Cardiac muscle cell (in vitro differentiated cells and primary cell): ENCODE data around the gene ARID5B. TPM values are rescaled to one million over a fixed set of nuclear protein-coding genes. Genes with fewer than 3 reads are reported as not detected.
A peak's percentile ranks its signal among the peaks of the same experiment; 100 is the strongest.

ENCODE experiments used
- DNase-seq, 2 donors: peaks; one replicate each; pipeline versions ENCODE4 v3.0.0 to v3.0.0-alpha.2; 2010 to 2017; ENCODE audit warnings: low read depth in 1 of 2, low spot score in 1 of 2
- H3K27ac ChIP-seq: fragments of 200-600 bp; sonication (generic); 2 replicates; pipeline ENCODE4 v1.5.1; 2016
- H3K27me3 ChIP-seq: fragments of 200-600 bp; sonication (generic); 2 replicates; pipeline ENCODE4 v1.6.0; 2016; ENCODE audit warnings: control low read depth
- H3K36me3 ChIP-seq: fragments of 200-600 bp; sonication (generic); 2 replicates; pipeline ENCODE4 v1.5.1; 2016; ENCODE audit warnings: control low read depth
- H3K4me1 ChIP-seq: fragments of 200-600 bp; sonication (generic); 2 replicates; pipeline ENCODE4 v1.8.1; 2017; ENCODE audit warnings: low read depth, mild to moderate bottlenecking, mixed run types
- H3K4me3 ChIP-seq: fragments of 200-600 bp; sonication (generic); 2 replicates; pipeline ENCODE4 v1.5.1; 2016; ENCODE audit warnings: mild to moderate bottlenecking
- H3K9me3 ChIP-seq: fragments of 200-600 bp; sonication (generic); 2 replicates; pipeline ENCODE4 v1.5.1; 2017; ENCODE audit warnings: low read depth, mild to moderate bottlenecking, control low read depth
- polyA plus RNA-seq: library from polyadenylated mRNA; unstranded; fragments of >200 nt; fragmentation: Nextera tagmentation; extraction: Ambion mirVana; gene quantifications from 2 replicates; pipeline ENCODE4 v1.2.1, GENCODE V29; 2016
- total RNA-seq: library from RNA; depleted of rRNA; stranded (reverse); fragments of >200 nt; gene quantifications from 2 replicates; pipeline ENCODE4 v1.2.3, GENCODE V29; 2016
- TF ChIP-seq, protein P1 (sequence below): IDR thresholded peaks from 2 replicates; pipeline ENCODE4 v1.5.1; 2012; ENCODE audit warnings: low read depth, mild to moderate bottlenecking, low read length

Gene ARID5B
- total and polyA plus RNA-seq, 2 experiments from 2014 or later: 4.9 to 7.8 TPM

DNA sequence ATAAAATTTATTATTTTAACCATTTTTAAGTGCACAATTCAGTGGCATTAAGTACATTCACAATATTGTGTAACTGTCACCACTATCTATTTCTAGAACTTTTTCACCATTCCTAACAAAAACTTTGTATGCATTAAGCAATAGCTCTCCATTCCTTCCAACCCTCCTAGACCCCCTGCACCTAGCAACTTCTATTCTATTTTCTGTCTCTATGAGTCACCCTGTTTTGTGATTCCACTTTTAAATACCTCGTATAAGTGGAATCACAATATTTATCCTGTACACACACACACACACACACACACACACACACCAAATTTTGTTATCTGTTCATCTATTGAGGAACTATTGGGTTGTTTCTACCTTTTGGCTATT, 89.2 kb downstream of the ARID5B start:
- Histone ChIP-seq H3K36me3 (no peaks in the 10 kb centered on the region), H3K27ac (no peak overlapping the region), H3K27me3 (no peaks in the 10 kb centered on the region), H3K9me3 (no peaks in the 10 kb centered on the region), H3K4me3 (no peak overlapping the region), H3K4me1 (no peaks in the 10 kb centered on the region)
- peak in 1 of 2 donors; percentile 61 for DNase-seq
- TF ChIP-seq, protein P1, sequence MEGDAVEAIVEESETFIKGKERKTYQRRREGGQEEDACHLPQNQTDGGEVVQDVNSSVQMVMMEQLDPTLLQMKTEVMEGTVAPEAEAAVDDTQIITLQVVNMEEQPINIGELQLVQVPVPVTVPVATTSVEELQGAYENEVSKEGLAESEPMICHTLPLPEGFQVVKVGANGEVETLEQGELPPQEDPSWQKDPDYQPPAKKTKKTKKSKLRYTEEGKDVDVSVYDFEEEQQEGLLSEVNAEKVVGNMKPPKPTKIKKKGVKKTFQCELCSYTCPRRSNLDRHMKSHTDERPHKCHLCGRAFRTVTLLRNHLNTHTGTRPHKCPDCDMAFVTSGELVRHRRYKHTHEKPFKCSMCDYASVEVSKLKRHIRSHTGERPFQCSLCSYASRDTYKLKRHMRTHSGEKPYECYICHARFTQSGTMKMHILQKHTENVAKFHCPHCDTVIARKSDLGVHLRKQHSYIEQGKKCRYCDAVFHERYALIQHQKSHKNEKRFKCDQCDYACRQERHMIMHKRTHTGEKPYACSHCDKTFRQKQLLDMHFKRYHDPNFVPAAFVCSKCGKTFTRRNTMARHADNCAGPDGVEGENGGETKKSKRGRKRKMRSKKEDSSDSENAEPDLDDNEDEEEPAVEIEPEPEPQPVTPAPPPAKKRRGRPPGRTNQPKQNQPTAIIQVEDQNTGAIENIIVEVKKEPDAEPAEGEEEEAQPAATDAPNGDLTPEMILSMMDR: no peak

DNA sequence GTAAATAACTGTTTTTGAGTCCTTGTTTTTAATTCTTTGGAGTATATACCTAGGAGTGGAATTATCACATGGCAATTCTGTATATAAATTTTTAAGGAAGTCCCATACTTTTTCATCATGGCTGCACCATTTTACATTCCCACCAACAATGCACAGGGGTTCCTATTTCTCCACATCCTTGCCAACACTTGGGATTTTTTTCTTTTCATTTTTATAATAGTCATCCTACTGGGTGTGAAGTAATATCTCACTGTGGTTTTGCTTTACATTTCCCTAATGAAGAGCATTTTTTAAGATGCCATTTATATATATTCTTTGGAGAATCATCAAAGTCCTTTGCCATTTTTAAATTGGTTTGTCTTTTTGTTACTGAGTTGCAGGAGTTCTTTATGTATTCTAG, 89.7 kb downstream of the ARID5B start:
- H3K27me3 ChIP-seq: no peaks in the 10 kb centered on the region

DNA sequence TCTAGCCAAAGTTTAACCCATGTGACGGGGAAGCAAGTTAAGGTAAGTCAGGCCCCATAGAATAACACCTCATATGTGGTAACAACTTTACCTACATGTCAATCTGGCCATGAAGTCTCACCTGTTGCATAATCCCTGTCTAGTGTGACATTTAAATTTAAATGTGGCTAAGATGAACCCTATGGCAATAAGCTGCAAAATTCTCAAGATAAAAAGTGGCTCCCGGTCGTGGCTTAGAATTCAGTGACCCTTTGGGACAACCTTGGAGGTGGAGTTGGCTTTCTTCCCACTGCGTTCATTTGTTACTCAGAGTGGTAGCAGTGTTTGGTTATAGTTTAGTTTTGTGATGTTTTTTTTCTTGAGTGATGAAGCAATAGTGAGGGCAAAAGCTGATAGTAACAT, 90.6 kb downstream of the ARID5B start:
- no peaks in the 10 kb centered on the region for H3K9me3 ChIP-seq
- no peaks in the 10 kb centered on the region for H3K27me3 ChIP-seq
- TF ChIP-seq, protein P1: no peak
- H3K4me3 ChIP-seq: no peak overlapping the region
- no peak overlapping the region for H3K27ac ChIP-seq
- no peaks in the 10 kb centered on the region for H3K36me3 ChIP-seq
- no peaks in the 10 kb centered on the region for H3K4me1 ChIP-seq
- peak in 1 of 2 donors; percentile 81 for DNase-seq

More for the DNA sequence above, 89.7 kb downstream of the ARID5B start:
- Histone ChIP-seq H3K4me1 (no peaks in the 10 kb centered on the region), H3K27ac (no peak overlapping the region), H3K9me3 (no peaks in the 10 kb centered on the region), H3K4me3 (no peak overlapping the region), H3K36me3 (no peaks in the 10 kb centered on the region)
- TF ChIP-seq, protein P1: no peak
- no peak for DNase-seq

DNA sequence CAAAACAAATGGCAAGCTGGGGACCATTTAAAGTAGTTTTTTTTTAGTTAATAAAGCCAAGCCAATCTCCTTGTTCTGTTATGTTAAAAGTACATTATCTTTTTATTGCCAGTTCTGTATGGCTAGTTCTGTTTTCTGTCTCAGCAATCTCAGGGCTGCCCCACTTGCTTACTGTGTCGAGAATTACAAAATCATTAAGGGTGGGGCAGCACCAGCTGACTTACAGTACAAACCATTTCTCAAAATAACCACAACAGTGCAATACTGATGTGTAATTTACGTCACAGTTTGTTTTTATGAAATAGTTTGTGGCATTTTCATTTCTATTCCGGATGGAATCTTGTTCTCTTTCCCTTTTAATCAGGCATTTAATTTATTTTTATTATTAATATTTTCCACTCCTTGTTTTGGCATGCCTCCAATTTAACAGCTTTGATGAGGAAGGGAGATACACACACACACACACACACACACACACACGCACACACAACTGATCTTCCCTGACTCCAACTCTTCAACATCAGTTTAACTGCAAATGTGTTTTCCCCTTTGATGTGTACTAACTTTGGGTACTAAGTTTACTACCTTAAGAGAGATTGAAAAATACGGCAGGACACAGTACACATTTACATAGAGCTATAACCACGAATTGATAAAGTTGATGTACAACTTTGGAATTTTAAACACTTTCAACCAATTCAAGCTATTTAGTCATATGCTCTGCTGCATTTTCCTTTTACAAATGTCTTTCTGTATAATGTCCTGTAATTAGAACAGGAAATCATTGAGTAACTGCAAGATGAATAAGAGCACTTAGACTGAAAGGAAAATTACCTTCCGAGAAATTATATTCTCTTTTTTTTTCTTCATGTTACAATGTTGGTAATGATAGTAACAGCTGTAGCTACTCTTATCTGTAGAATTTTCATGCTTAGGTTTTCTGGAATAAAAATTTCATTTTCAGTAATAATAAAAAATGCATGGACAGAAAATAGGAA, 91.5 kb downstream of the ARID5B start:
- Histone ChIP-seq H3K4me3 (no peak overlapping the region), H3K36me3 (no peaks in the 10 kb centered on the region), H3K9me3 (no peaks in the 10 kb centered on the region), H3K27me3 (no peaks in the 10 kb centered on the region), H3K4me1 (no peaks in the 10 kb centered on the region), H3K27ac (no peak overlapping the region)
- DNase-seq: peak in 1 of 2 donors; percentile 97
- TF ChIP-seq, protein P1: no peak

- H3K4me3 ChIP-seq: no peak overlapping the region
- DNase-seq: peak in 1 of 2 donors; percentile 58
These were observed 92.4 kb downstream of the ARID5B start for GRCh38 chr10:61993711-61994401.

More at GRCh38 chr10:61993711-61994401, 92.4 kb downstream of the ARID5B start:
- H3K36me3 ChIP-seq: no peaks in the 10 kb centered on the region
- no peaks in the 10 kb centered on the region for H3K9me3 ChIP-seq
- H3K4me1 ChIP-seq: no peaks in the 10 kb centered on the region
- no peaks in the 10 kb centered on the region for H3K27me3 ChIP-seq
- TF ChIP-seq, protein P1: no peak
- no peak overlapping the region for H3K27ac ChIP-seq
